GM23338 (cell line): ENCODE results near the gene DTNB. TPM values are rescaled to one million over a fixed set of nuclear protein-coding genes. Genes with fewer than 3 reads are reported as not detected.

Source experiments
- ATAC-seq: fragments of 200-7000 bp; cut with Tn5 transposase; 3 replicates; pipeline ENCODE4 v1.9.1; 2020
- DNase-seq: peaks from one replicate; pipeline ENCODE4 v3.0.0-alpha.2; 2015; ENCODE audit warnings: low spot score
- H2AFZ ChIP-seq: fragments of 200-600 bp; sonication (generic); 2 replicates; pipeline ENCODE4 v1.8.0; 2016; ENCODE audit warnings: antibody characterized with exemption, mild to moderate bottlenecking, moderate library complexity
- H3F3A ChIP-seq: fragments of 200-600 bp; sonication (generic); replicated peaks from 2 replicates; pipeline ENCODE4 v1.8.0; 2017; ENCODE audit warnings: antibody characterized with exemption, mixed run types, low read depth
- H3K27ac ChIP-seq: fragments of 200-600 bp; sonication (generic); 2 replicates; pipeline ENCODE4 v1.6.1; 2016; ENCODE audit warnings: low read depth
- H3K27me3 ChIP-seq: fragments of 200-600 bp; sonication (generic); 2 replicates; pipeline ENCODE4 v1.8.0; 2016; ENCODE audit warnings: mild to moderate bottlenecking, mixed run types, moderate library complexity; ENCODE audit not compliant: insufficient read depth
- H3K36me3 ChIP-seq: fragments of 200-600 bp; sonication (generic); 2 replicates; pipeline ENCODE4 v1.8.0; 2016; ENCODE audit warnings: mild to moderate bottlenecking; ENCODE audit not compliant: insufficient read depth
- H3K4me1 ChIP-seq: fragments of 200-600 bp; sonication (generic); 2 replicates; pipeline ENCODE4 v1.8.0; 2016; ENCODE audit warnings: mild to moderate bottlenecking, moderate library complexity; ENCODE audit not compliant: insufficient read depth
- H3K4me2 ChIP-seq: fragments of 200-600 bp; sonication (generic); 2 replicates; pipeline ENCODE4 v1.7.1; 2017; ENCODE audit warnings: mixed run types
- H3K4me3 ChIP-seq: fragments of 200-600 bp; sonication (generic); 2 replicates; pipeline ENCODE4 v1.6.1; 2016; ENCODE audit warnings: mixed run types
- H3K79me2 ChIP-seq: fragments of 200-600 bp; sonication (generic); replicated peaks from 2 replicates; pipeline ENCODE4 v1.8.0; 2017; ENCODE audit warnings: mild to moderate bottlenecking; ENCODE audit not compliant: insufficient read depth
- H3K9me2 ChIP-seq: fragments of 200-600 bp; sonication (generic); 2 replicates; pipeline ENCODE4 v1.8.0; 2017; ENCODE audit not compliant: insufficient read depth
- H4K20me1 ChIP-seq: fragments of 200-600 bp; sonication (generic); replicated peaks from 2 replicates; pipeline ENCODE4 v1.8.0; 2017; ENCODE audit warnings: mild to moderate bottlenecking; ENCODE audit not compliant: insufficient read depth
- H3K27ac Mint-ChIP-seq: 2 replicates; pipeline ENCODE4 v1.8.0; 2020; ENCODE audit warnings: inconsistent platforms, mild to moderate bottlenecking, moderate library complexity, mixed read lengths
- H3K27me3 Mint-ChIP-seq: 3 replicates; pipeline ENCODE4 v1.8.0; 2022; ENCODE audit warnings: low read depth, mild to moderate bottlenecking, moderate library complexity, mixed read lengths, inconsistent platforms; ENCODE audit not compliant: insufficient read depth, poor library complexity
- H3K36me3 Mint-ChIP-seq: 3 replicates; pipeline ENCODE4 v1.8.0; 2021; ENCODE audit warnings: low read depth, mild to moderate bottlenecking, inconsistent platforms, moderate library complexity, mixed read lengths
- H3K4me1 Mint-ChIP-seq: 3 replicates; pipeline ENCODE4 v1.8.0; 2020; ENCODE audit warnings: mild to moderate bottlenecking, inconsistent platforms, mixed read lengths
- H3K4me3 Mint-ChIP-seq: 3 replicates; pipeline ENCODE4 v1.8.0; 2021; ENCODE audit warnings: moderate library complexity, mild to moderate bottlenecking, inconsistent platforms, mixed read lengths
- H3K9me3 Mint-ChIP-seq: 3 replicates; pipeline ENCODE4 v1.8.0; 2020; ENCODE audit warnings: moderate library complexity, mild to moderate bottlenecking, inconsistent platforms, mixed read lengths
- CREB1 ChIP-seq: fragments of 250-450 bp; sonication (Bioruptor Pico); IDR thresholded peaks from 2 replicates; pipeline ENCODE4 v1.5.0; 2020; ENCODE audit warnings: low read depth, mild to moderate bottlenecking, moderate library complexity
- CTCF ChIP-seq, 2 experiments: fragments of 200-600 bp in 1 of 2; sonication (generic) in 1 of 2; conservative IDR thresholded peaks; 2 replicates each; pipeline versions ENCODE4 v1.5.1 to v1.6.1; 2016 to 2017; ENCODE audit warnings: antibody characterized with exemption in 2 of 2, low read depth in 2 of 2, mild to moderate bottlenecking in 2 of 2, moderate library complexity in 1 of 2
- ETS1 ChIP-seq: IDR thresholded peaks from 2 replicates; pipeline ENCODE4 v1.6.1; 2016; ENCODE audit warnings: antibody characterized with exemption
- EZH2 ChIP-seq: fragments of 200-600 bp; sonication (generic); IDR thresholded peaks from one replicate; pipeline ENCODE4 v1.8.0; 2017; ENCODE audit warnings: antibody characterized with exemption, mild to moderate bottlenecking, low read depth; ENCODE audit not compliant: unreplicated experiment
- EZH2phosphoT487 ChIP-seq: fragments of 200-600 bp; sonication (generic); IDR thresholded peaks from one replicate; pipeline ENCODE4 v1.8.1; 2018; ENCODE audit warnings: antibody characterized with exemption; ENCODE audit not compliant: unreplicated experiment
- JUNB ChIP-seq: IDR thresholded peaks from one replicate; pipeline ENCODE4 v1.6.1; 2016; ENCODE audit warnings: antibody characterized with exemption; ENCODE audit not compliant: unreplicated experiment
- NANOG ChIP-seq: IDR thresholded peaks from 2 replicates; pipeline ENCODE4 v1.6.1; 2016; ENCODE audit warnings: antibody characterized with exemption, borderline replicate concordance
- POLR2AphosphoS5 ChIP-seq: IDR thresholded peaks from 2 replicates; pipeline ENCODE4 v1.6.1; 2016; ENCODE audit warnings: antibody characterized with exemption, low read depth
- REST ChIP-seq: IDR thresholded peaks from one replicate; pipeline ENCODE4 v1.6.1; 2018; ENCODE audit warnings: antibody characterized with exemption; ENCODE audit not compliant: unreplicated experiment
- STAT1 ChIP-seq: IDR thresholded peaks from one replicate; pipeline ENCODE4 v1.6.1; 2016; ENCODE audit warnings: antibody characterized with exemption; ENCODE audit not compliant: unreplicated experiment
- ZNF114 ChIP-seq: fragments of 250-450 bp; sonication (Bioruptor Pico); IDR thresholded peaks from 2 replicates; pipeline ENCODE4 v1.5.0; 2020; ENCODE audit warnings: mild to moderate bottlenecking, moderate library complexity
- ZNF331 ChIP-seq: fragments of 250-450 bp; sonication (Bioruptor Pico); IDR thresholded peaks from 2 replicates; pipeline ENCODE4 v1.5.0; 2020; ENCODE audit warnings: low read depth, mild to moderate bottlenecking, moderate library complexity
- polyA plus RNA-seq: library from polyadenylated mRNA; unstranded; fragments of >200 nt; fragmentation: Nextera tagmentation; extraction: Ambion mirVana; gene quantifications from 2 replicates; pipeline ENCODE4 v1.2.1, GENCODE V29; 2016
- total RNA-seq: library from RNA; depleted of rRNA; stranded (reverse); fragments of >200 nt; shearing (Covaris generic); gene quantifications from 2 replicates; pipeline ENCODE4 v1.2.3, GENCODE V29; 2014
- TF ChIP-seq, protein P1 (sequence below): fragments of 250-450 bp; sonication (Bioruptor Pico); IDR thresholded peaks from 2 replicates; pipeline ENCODE4 v1.5.0; 2020; ENCODE audit warnings: mild to moderate bottlenecking, moderate library complexity

The DTNB gene
- total and polyA plus RNA-seq, 2 experiments from 2014 or later: 22.1 to 29.4 TPM

DNA sequence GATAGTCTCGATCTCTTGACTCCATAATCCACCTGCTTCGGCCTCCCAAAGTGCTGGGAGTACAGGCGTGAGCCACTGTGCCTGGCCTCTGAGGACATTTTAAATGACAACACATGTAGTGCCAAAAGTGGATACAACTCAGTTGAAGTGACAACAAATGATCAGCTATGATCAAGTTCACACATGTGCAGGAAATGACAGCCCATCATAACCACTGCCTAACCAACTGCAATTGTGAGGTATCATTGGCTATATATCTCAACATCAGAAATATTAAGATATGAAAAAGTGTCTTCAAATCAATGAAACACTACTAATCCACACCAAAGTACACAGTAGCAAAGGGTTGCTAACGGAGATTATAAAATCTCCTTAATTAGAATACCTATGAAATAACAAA is 84.8 kb downstream of the DTNB start:
- Mint-ChIP-seq H3K4me1 (peaks cover 30% of the 10 kb centered on the region), H3K27me3 (peaks cover 3% of the 10 kb centered on the region), H3K27ac (no peak overlapping the region; the same call in 1 of the 2 replicates), H3K9me3 (no peaks in the 10 kb centered on the region), H3K4me3 (no peak overlapping the region), H3K36me3 (no peaks in the 10 kb centered on the region)
- Histone ChIP-seq H3K9me2 (no peaks in the 10 kb centered on the region), H3K36me3 (no peaks in the 10 kb centered on the region), H3K4me1 (peaks cover 21% of the 10 kb centered on the region), H3K4me3 (no peak overlapping the region), H3K27me3 (no peaks in the 10 kb centered on the region), H2AFZ (no peak overlapping the region), H4K20me1 (no peaks in the 10 kb centered on the region), H3F3A (no peaks in the 10 kb centered on the region), H3K27ac (no peak overlapping the region), H3K79me2 (no peaks in the 10 kb centered on the region), H3K4me2 (no peak overlapping the region)
- no peak for ATAC-seq
- no peak for DNase-seq
- TF ChIP-seq ETS1 (no peak), POLR2AphosphoS5 (no peak), NANOG (no peak), ZNF114 (CRISPR knock-in tag) (no peak), STAT1 (no peak), ZNF331 (no peak), REST (no peak), EZH2 (no peak), CREB1 (no peak), EZH2phosphoT487 (no peak), CTCF (conservative IDR thresholded peaks at IDR 0.05; ENCODE audit: low read depth in 2 of 2) (no peak), JUNB (no peak)
- TF ChIP-seq, protein P1, sequence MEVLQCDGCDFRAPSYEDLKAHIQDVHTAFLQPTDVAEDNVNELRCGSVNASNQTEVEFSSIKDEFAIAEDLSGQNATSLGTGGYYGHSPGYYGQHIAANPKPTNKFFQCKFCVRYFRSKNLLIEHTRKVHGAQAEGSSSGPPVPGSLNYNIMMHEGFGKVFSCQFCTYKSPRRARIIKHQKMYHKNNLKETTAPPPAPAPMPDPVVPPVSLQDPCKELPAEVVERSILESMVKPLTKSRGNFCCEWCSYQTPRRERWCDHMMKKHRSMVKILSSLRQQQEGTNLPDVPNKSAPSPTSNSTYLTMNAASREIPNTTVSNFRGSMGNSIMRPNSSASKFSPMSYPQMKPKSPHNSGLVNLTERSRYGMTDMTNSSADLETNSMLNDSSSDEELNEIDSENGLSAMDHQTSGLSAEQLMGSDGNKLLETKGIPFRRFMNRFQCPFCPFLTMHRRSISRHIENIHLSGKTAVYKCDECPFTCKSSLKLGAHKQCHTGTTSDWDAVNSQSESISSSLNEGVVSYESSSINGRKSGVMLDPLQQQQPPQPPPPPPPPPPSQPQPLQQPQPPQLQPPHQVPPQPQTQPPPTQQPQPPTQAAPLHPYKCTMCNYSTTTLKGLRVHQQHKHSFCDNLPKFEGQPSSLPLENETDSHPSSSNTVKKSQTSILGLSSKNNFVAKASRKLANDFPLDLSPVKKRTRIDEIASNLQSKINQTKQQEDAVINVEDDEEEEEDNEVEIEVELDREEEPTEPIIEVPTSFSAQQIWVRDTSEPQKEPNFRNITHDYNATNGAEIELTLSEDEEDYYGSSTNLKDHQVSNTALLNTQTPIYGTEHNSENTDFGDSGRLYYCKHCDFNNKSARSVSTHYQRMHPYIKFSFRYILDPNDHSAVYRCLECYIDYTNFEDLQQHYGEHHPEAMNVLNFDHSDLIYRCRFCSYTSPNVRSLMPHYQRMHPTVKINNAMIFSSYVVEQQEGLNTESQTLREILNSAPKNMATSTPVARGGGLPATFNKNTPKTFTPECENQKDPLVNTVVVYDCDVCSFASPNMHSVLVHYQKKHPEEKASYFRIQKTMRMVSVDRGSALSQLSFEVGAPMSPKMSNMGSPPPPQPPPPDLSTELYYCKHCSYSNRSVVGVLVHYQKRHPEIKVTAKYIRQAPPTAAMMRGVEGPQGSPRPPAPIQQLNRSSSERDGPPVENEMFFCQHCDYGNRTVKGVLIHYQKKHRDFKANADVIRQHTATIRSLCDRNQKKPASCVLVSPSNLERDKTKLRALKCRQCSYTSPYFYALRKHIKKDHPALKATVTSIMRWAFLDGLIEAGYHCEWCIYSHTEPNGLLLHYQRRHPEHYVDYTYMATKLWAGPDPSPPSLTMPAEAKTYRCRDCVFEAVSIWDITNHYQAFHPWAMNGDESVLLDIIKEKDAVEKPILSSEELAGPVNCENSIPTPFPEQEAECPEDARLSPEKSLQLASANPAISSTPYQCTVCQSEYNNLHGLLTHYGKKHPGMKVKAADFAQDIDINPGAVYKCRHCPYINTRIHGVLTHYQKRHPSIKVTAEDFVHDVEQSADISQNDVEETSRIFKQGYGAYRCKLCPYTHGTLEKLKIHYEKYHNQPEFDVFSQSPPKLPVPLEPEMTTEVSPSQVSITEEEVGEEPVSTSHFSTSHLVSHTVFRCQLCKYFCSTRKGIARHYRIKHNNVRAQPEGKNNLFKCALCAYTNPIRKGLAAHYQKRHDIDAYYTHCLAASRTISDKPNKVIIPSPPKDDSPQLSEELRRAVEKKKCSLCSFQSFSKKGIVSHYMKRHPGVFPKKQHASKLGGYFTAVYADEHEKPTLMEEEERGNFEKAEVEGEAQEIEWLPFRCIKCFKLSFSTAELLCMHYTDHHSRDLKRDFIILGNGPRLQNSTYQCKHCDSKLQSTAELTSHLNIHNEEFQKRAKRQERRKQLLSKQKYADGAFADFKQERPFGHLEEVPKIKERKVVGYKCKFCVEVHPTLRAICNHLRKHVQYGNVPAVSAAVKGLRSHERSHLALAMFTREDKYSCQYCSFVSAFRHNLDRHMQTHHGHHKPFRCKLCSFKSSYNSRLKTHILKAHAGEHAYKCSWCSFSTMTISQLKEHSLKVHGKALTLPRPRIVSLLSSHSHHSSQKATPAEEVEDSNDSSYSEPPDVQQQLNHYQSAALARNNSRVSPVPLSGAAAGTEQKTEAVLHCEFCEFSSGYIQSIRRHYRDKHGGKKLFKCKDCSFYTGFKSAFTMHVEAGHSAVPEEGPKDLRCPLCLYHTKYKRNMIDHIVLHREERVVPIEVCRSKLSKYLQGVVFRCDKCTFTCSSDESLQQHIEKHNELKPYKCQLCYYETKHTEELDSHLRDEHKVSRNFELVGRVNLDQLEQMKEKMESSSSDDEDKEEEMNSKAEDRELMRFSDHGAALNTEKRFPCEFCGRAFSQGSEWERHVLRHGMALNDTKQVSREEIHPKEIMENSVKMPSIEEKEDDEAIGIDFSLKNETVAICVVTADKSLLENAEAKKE: no peak
